Central memory CD8-positive, alpha-beta T cell (primary cell): ENCODE measurements around the gene CCDC146.
"Not testable (repeated sequence)": the region's sequence is repeated elsewhere in the genome, so short reads cannot be mapped to it uniquely, and the experiment has no call there.

Experiments used
- ATAC-seq: fragments of 150-1000 bp; cut with Tn5 transposase; replicated peaks from 2 replicates; pipeline ENCODE4 v1.10.0; 2022; ENCODE audit warnings: mild to moderate bottlenecking, moderate FRiP score, moderate number of reproducible peaks; ENCODE audit not compliant: poor library complexity, severe bottlenecking; ENCODE audit errors: extremely low read depth
- DNase-seq, 2 donors: peaks; one replicate each; pipeline ENCODE4 v3.0.0; 2021; ENCODE audit warnings: low spot score in 2 of 2
- H3K27ac Mint-ChIP-seq: one replicate; pipeline ENCODE4 v1.8.0; 2022; ENCODE audit warnings: low read depth, mild to moderate bottlenecking, moderate library complexity, mixed read lengths
- H3K27me3 Mint-ChIP-seq: one replicate; pipeline ENCODE4 v1.8.0; 2022; ENCODE audit warnings: mixed read lengths
- H3K36me3 Mint-ChIP-seq: one replicate; pipeline ENCODE4 v1.8.0; 2022; ENCODE audit warnings: mild to moderate bottlenecking, moderate library complexity, mixed read lengths; ENCODE audit not compliant: insufficient read depth
- H3K4me1 Mint-ChIP-seq: one replicate; pipeline ENCODE4 v1.8.0; 2022; ENCODE audit warnings: mixed read lengths
- H3K4me3 Mint-ChIP-seq: one replicate; pipeline ENCODE4 v1.8.0; 2022; ENCODE audit warnings: mild to moderate bottlenecking, moderate library complexity, mixed read lengths
- H3K9me3 Mint-ChIP-seq: one replicate; pipeline ENCODE4 v1.8.0; 2022; ENCODE audit warnings: mixed read lengths

Gene CCDC146

DNA sequence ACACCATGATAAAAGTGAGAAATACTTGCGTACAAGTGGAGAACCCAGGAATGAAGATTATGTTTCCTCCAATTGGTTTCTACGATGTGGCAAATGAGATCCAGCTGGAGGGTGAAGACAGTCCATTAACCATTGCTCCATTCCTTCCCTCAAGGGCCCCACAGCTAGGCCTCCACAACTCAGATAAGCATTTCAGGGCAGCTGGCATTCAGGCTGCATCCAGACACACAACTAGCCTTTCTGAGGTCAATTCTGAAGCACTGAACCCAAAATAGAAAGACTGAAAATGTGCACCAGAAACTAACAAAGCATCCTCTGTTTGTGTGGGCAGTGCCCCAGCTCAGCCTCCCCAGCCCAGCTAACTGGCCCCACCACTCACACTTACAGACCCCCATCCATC is 198.9 kb downstream of the CCDC146 start:
- H3K9me3 Mint-ChIP-seq, result no peaks in the 10 kb centered on the region
- H3K4me3 Mint-ChIP-seq, result no peak overlapping the region
- H3K36me3 Mint-ChIP-seq, result peaks cover 31% of the 10 kb centered on the region
- ATAC-seq, result no peak
- peak overlapping the region; percentile 71 for H3K27ac Mint-ChIP-seq
- peaks cover 18% of the 10 kb centered on the region for H3K4me1 Mint-ChIP-seq
- H3K27me3 Mint-ChIP-seq, result no peaks in the 10 kb centered on the region
- DNase-seq, result no peak

DNA sequence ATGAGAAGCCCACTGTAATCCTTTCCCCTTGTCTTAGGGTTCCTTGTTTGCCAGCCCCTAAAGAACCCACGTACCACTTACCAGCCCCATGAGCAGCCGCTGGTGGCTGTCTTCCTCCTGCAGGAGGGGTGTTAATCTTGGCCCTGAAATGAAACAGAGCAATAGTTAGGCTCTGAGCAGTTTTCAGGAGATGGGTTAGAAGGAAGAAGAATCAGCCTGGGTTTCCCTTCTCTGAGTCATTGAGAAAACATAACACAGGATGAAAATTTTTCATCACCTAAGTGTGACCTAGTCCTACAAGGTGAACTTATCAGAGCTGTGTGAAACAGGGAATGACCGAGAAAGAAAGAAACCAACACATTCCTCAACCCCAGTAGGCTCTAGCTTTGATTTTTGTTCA is 203.7 kb downstream of the CCDC146 start:
- Mint-ChIP-seq H3K36me3 (peaks cover 8% of the 10 kb centered on the region), H3K4me3 (no peak overlapping the region), H3K27ac (no peak overlapping the region), H3K9me3 (no peaks in the 10 kb centered on the region), H3K27me3 (no peaks in the 10 kb centered on the region), H3K4me1 (peaks cover 47% of the 10 kb centered on the region)
- ATAC-seq (no peak), DNase-seq (no peak)

DNA sequence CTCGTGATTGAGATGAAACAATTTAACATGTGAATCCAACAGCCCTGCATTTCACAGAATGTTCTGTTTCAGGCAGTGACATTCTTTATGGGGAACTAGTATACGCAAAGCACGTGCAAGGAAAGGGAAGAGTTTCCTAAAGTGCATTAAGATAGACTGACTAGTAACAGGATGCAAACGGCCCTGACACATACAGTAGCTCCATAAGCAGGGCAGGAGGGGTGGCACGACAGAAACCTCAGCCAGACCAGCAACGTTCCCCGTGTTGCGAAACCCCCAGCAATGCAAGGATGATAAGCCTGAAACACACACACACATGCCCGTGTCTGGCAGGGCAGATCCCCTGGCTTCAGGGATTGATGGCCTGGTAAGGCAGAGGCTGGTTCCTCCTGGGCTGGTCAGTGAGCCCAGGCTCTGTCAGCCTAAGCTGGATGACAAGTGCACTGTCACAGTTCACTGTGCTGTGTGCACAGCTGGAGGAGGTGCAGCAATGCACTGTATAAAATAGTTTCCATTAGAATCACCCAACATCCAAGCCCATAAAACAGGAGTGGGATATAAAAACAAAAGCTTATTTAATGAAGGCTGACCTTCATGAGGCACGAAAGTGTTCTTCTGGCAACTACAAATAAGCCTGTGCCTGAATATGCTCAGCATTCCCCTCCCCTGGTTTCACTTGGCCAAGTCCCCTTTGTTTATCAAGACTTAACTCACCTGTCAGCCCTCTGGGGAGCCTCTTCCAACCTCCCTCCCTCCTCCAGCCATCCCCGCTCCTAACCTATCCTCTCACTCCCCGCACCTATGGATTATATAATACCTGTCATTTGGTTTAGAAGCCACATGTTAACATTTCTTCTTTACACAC is 204.9 kb downstream of the CCDC146 start:
- ATAC-seq (no peak), DNase-seq (no peak)
- peaks cover 57% of the 10 kb centered on the region for H3K4me1 Mint-ChIP-seq
- H3K27ac Mint-ChIP-seq, result peak overlapping the region; percentile 84
- no peaks in the 10 kb centered on the region for H3K9me3 Mint-ChIP-seq
- H3K4me3 Mint-ChIP-seq, result peak overlapping the region; percentile 71
- H3K36me3 Mint-ChIP-seq, result peaks cover 6% of the 10 kb centered on the region
- H3K27me3 Mint-ChIP-seq, result no peaks in the 10 kb centered on the region

DNA sequence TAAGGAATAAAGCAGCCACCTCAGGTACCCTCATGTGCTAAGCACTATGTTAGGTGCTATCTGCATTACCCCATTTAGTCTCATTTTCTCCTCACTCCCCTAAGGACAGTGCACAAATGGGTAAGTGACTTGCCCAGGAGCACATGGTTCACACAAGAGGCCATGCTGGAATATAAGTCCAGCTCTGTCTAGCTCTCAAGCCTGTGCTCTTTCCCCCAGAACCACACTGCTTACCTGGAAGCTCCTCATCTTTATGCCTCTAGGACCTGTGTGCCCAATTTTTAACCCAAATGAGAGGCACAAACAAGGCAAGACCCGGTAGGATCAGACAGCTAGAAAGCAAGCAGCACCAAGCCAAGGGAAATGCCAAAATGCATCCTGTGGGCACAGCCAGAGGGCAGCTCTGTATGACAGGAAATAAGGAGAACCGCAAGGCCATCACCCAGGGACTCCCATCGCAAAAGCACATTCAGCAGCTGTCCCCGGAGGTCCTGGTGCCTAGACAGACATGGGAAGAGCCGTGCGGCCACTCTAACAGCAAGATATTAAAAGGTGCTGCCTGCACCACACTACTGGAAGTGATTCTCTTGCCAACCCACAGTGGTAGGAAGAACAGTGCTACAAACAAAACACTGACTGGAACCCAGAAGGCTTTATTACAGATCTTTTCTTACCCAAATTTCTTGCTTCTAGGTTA is 205.7 kb downstream of the CCDC146 start:
- Mint-ChIP-seq H3K27me3 (no peaks in the 10 kb centered on the region), H3K4me1 (peaks cover 58% of the 10 kb centered on the region), H3K36me3 (peaks cover 6% of the 10 kb centered on the region), H3K27ac (peak overlapping the region; percentile 84), H3K4me3 (peak overlapping the region; percentile 71), H3K9me3 (no peaks in the 10 kb centered on the region)
- DNase-seq, result peak in 1 of 2 donors; percentile 13
- peak; percentile 45 for ATAC-seq

DNA sequence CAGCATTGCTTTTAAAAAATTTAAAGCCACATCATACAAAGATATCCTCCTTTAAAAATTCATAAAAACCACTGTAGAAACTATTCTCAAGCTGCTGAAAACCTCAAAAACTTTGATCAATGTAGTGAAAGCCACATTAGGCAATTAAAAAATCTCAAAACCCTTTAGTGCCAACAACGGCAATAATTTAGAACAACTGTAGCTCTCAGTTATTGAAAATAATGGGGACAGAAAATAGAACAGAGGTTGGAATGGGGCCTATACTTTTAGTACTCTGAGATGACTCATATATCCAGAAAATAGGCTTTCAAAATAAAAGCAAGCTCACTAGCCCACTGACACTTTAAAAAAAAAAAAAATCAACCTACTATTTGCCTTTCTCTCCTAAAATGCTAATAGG is 206.3 kb downstream of the CCDC146 start:
- Mint-ChIP-seq H3K4me3 (peak overlapping the region; percentile 71), H3K4me1 (peaks cover 58% of the 10 kb centered on the region), H3K9me3 (no peaks in the 10 kb centered on the region), H3K27ac (peak overlapping the region; percentile 84), H3K27me3 (no peaks in the 10 kb centered on the region), H3K36me3 (peaks cover 6% of the 10 kb centered on the region)
- DNase-seq (no peak), ATAC-seq (no peak)

DNA sequence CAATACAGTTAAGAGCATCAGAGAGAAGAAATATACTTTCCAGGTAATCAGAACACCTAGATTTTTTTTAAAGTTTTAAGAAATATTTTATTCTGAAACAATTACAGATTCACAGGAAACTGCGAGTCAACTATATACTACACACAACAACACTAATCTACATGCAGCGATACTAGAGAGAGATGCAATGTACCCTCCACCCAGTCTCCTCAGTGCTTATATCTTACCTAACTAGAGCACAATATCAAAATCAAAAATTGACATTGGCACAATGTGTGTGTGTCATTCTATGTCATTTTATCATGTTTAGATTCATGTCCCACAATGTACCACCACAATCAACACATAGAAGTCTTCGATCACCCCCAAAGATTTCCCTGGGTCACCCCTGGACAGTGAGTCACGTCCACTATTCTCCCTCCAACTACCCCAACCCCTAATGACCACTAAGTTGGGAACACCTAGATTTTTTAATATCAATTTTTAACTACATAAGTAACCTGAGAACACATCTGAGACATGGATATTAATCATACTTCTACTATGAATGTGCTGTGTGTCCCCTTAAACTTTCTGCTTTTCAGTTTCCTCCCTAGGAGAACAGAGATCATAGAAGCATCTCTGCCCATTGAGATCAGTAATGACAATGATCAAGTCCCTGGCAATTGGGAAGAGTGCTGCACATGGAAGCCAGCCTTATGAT is 207.2 kb downstream of the CCDC146 start:
- H3K27me3 Mint-ChIP-seq, result no peaks in the 10 kb centered on the region
- peak overlapping the region; percentile 74 for H3K27ac Mint-ChIP-seq
- peaks cover 1% of the 10 kb centered on the region for H3K36me3 Mint-ChIP-seq
- no peaks in the 10 kb centered on the region for H3K9me3 Mint-ChIP-seq
- DNase-seq, result no peak
- peak overlapping the region; percentile 7 for H3K4me3 Mint-ChIP-seq
- peaks cover 52% of the 10 kb centered on the region for H3K4me1 Mint-ChIP-seq
- no peak for ATAC-seq

DNA sequence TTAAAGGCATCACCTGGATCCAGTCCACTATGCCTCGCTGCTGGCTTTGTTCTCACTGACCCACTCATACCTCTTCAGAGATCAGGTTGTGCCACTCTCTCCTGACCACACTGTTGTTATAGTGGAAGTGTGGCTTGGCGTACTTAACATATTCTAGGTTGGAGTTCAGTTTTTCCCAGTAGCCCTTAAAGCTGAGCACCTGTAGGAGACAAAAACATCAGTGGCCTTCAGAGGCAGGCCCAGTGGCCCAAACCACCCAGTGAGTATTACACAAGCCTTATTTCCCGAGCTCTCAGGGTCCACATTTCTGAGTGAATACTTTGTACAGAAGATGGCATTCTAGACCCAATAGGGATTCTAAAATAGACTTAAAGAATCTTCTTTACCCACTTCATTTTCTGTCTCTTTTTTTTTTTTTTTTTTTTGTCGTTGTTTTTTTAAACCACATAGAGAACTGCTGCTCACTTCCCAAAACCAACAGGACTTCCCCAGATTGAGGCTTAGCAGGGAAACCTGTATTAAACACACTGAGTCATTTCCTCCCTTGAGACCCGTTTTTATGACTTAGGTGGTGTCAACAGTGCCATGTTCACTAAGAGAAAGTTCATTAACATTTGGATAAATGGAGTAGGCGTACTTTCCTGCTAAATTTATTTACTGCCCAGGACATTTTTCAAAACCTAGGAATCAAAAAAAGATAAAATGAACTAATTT is 207.9 kb downstream of the CCDC146 start:
- Mint-ChIP-seq H3K4me3 (peak overlapping the region; percentile 7), H3K4me1 (peaks cover 52% of the 10 kb centered on the region), H3K9me3 (no peaks in the 10 kb centered on the region), H3K36me3 (peaks cover 1% of the 10 kb centered on the region), H3K27ac (peak overlapping the region; percentile 74), H3K27me3 (no peaks in the 10 kb centered on the region)
- ATAC-seq (no peak), DNase-seq (no peak)

DNA sequence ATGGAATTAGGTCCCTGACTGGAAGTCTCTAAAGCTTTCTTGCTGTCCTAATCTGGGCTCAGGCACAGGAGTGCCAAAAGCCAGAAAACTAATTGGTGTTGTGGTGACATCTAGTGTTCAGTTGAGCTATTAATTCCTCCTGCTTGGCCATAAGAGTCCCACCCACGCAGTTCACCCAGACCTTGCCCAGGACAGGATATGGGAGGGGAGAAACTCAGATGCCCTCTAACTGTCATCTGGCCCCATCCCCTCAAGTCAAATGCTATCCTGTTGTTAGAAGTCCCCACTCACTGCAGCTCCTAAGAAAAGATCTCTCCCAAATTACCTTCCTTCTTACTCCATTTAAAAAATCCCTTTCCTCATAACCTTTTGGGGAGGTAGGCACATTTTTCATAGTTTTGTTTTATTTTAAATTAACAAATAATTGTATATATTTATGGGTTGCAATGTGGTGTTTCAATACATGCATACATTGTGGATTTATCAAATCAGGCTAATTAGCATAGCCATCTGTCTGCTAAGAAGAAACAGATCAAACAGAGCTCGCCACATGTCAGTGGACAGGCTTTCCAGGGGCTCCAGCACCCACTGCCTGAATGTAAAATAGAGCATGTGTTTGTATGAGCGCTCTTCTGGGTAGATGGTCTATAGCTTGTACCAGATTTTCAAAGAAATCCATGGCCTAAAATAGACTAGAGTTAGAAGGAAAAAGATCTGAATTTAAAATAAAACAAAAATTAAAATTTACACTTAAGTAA is 209.7 kb downstream of the CCDC146 start:
- no peaks in the 10 kb centered on the region for H3K27me3 Mint-ChIP-seq
- ATAC-seq (peak; percentile 66), DNase-seq (peak in 1 of 2 donors; percentile 34)
- no peak overlapping the region for H3K4me3 Mint-ChIP-seq
- H3K9me3 Mint-ChIP-seq, result no peaks in the 10 kb centered on the region
- no peaks in the 10 kb centered on the region for H3K36me3 Mint-ChIP-seq
- no peak overlapping the region for H3K27ac Mint-ChIP-seq
- H3K4me1 Mint-ChIP-seq, result peaks cover 53% of the 10 kb centered on the region

DNA sequence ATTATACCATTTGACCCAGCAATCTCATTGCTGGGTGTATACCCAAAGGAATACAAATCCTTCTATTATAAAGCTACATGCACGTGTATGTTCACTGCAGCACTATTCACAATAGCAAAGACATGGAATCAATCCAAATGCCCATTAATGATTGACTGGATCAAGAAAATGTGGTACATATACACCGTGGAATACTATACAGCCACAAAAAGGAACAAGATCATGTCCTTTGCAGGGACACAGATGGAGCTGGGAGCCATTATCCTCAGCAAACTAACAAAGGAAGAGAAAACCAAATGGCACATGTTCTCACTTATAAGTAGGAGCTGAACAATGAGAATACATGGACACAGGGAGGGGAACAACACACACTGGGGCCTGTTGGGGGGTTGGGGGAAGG is 211.6 kb downstream of the CCDC146 start:
- not testable (repeated sequence) for DNase-seq, H3K27me3 Mint-ChIP-seq, H3K4me3 Mint-ChIP-seq, H3K9me3 Mint-ChIP-seq, H3K36me3 Mint-ChIP-seq, H3K27ac Mint-ChIP-seq, ATAC-seq
- H3K4me1 Mint-ChIP-seq, result peaks cover 48% of the 10 kb centered on the region

DNA sequence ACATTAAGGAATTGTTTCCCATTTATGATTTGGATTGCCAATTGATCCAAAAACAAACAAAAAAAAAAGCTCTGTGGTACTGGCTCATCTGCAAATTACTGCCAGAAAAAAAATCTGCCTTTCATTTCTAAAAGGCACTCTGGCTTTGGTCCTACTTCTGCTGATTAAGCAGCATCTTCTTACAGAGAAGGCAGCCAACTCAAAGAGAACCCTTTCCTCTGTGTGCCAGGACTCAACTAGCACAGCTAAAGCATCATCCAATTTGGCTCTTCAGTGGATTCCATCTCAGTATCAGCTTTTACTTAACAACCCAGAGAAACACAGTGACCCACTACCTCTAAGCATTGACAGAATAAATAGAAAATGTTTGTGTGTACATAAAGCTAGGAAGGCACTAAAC is 213.2 kb downstream of the CCDC146 start:
- no peak for ATAC-seq
- Mint-ChIP-seq H3K27ac (peak overlapping the region; percentile 24), H3K4me1 (peaks cover 40% of the 10 kb centered on the region), H3K27me3 (no peaks in the 10 kb centered on the region), H3K36me3 (no peaks in the 10 kb centered on the region), H3K4me3 (no peak overlapping the region), H3K9me3 (no peaks in the 10 kb centered on the region)
- no peak for DNase-seq

DNA sequence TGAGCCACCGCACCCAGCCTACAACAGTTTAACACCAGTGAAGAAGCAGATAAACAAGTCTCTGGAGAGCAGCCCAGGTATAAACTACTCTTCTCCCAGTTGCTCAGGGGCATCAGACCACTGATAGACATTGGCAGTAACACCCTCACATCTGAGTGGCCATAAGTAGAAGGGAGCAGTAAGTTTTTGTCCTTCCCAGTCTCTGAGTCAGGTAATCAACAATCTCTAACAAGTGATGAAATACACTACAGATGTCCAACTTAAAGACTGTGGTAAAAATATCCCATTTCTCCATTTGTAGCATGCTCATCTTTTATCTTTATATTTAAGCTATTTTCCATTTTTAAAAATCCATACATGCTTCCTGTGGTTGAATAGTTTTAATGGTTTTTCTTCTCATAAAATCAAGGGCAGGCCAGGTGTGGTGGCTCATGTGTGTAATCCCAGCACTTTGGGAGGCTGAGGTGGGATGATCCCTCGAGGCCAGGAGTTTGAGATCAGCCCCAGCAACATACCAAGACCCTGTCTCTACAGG is 215.1 kb downstream of the CCDC146 start:
- H3K9me3 Mint-ChIP-seq, result no peaks in the 10 kb centered on the region
- H3K4me1 Mint-ChIP-seq, result peaks cover 27% of the 10 kb centered on the region
- DNase-seq (no peak), ATAC-seq (no peak)
- no peaks in the 10 kb centered on the region for H3K27me3 Mint-ChIP-seq
- H3K4me3 Mint-ChIP-seq, result no peak overlapping the region
- H3K27ac Mint-ChIP-seq, result no peak overlapping the region
- no peaks in the 10 kb centered on the region for H3K36me3 Mint-ChIP-seq
